K562 (cell line): ENCODE results near the gene HSPA1L. TPM values are rescaled to one million over a fixed set of nuclear protein-coding genes. Genes with fewer than 3 reads are reported as not detected.
A peak's percentile ranks its signal among the peaks of the same experiment; 100 is the strongest.

Experiments used
- ATF7 ChIP-seq: fragments of 450-650 bp; IDR thresholded peaks from 2 replicates; pipeline ENCODE4 v1.7.1; 2014; ENCODE audit warnings: mild to moderate bottlenecking, moderate library complexity
- BRD9 ChIP-seq: fragments of 450-650 bp; IDR thresholded peaks from 2 replicates; pipeline ENCODE4 v1.6.1; 2018; ENCODE audit warnings: low read depth; ENCODE audit not compliant: partially characterized antibody
- FOXP1 ChIP-seq: sonication (generic); formaldehyde crosslinking; IDR thresholded peaks from 2 replicates; pipeline ENCODE4 v1.8.0; 2022; ENCODE audit warnings: mild to moderate bottlenecking, missing genetic modification reagents
- KLF13 ChIP-seq: fragments of 450-650 bp; IDR thresholded peaks from 2 replicates; pipeline ENCODE4 v1.6.1; 2016; ENCODE audit warnings: missing genetic modification characterization, low read depth, mild to moderate bottlenecking, missing compliant biosample characterization, moderate library complexity, borderline replicate concordance
- LCOR ChIP-seq: sonication (generic); formaldehyde crosslinking; IDR thresholded peaks from 2 replicates; pipeline ENCODE4 v1.8.0; 2022; ENCODE audit warnings: mild to moderate bottlenecking, missing genetic modification reagents
- MYC ChIP-seq, 2 experiments: fragments of 250-450 bp in 1 of 2; sonication (Bioruptor Pico) in 1 of 2; IDR thresholded peaks; 2 replicates each; pipeline versions ENCODE4 v1.5.1 to v1.6.1; 2012 to 2021; ENCODE audit warnings: low read depth in 2 of 2, borderline replicate concordance in 1 of 2, improper control_type of control experiment in 1 of 2, low read length in 1 of 2, mild to moderate bottlenecking in 1 of 2, moderate library complexity in 1 of 2
- NBN ChIP-seq: fragments of 450-650 bp; IDR thresholded peaks from 2 replicates; pipeline ENCODE4 v1.6.1; 2016; ENCODE audit warnings: low read depth, mild to moderate bottlenecking
- NFYB ChIP-seq: IDR thresholded peaks from 2 replicates; pipeline ENCODE4 v1.6.1; 2011; ENCODE audit warnings: mild to moderate bottlenecking, moderate library complexity; ENCODE audit not compliant: insufficient read length; ENCODE audit errors: extremely low read depth
- PHF20 ChIP-seq: fragments of 450-650 bp; IDR thresholded peaks from 2 replicates; pipeline ENCODE4 v1.6.1; 2018; ENCODE audit not compliant: partially characterized antibody
- XRCC3 ChIP-seq: fragments of 450-650 bp; IDR thresholded peaks from 2 replicates; pipeline ENCODE4 v1.6.1; 2017; ENCODE audit warnings: mild to moderate bottlenecking, moderate library complexity
- ZKSCAN1 ChIP-seq: fragments of 150-350 bp; IDR thresholded peaks from 2 replicates; pipeline ENCODE4 v1.6.1; 2016; ENCODE audit warnings: low read depth, low read length
- ZNF589 ChIP-seq: fragments of 200-800 bp; sonication (Bioruptor generic); IDR thresholded peaks from 2 replicates; pipeline ENCODE4 v1.6.1; 2016; ENCODE audit warnings: low read depth, missing genetic modification characterization, missing compliant biosample characterization
- ZNF79 ChIP-seq: fragments of 250-450 bp; sonication (Bioruptor Pico); IDR thresholded peaks from 2 replicates; pipeline ENCODE4 v1.4.0; 2020; ENCODE audit warnings: low read depth, mild to moderate bottlenecking, moderate library complexity
- polyA plus RNA-seq, 8 experiments: library from polyadenylated mRNA; depleted of rRNA in 4 of 8; stranded (reverse) in 5 of 8; unstranded in 3 of 8; fragments of >200 nt; fragmentation: Nextera tagmentation in 2 of 8; fragmentation: Illumina TruSeq in 1 of 8; extraction: Ambion mirVana in 2 of 8; extraction: Trizol in 1 of 8; gene quantifications; 2 replicates each; pipeline versions ENCODE4 v1.2.1 to v1.2.3, GENCODE V29; 2011 to 2014; ENCODE audit warnings: inconsistent platforms in 1 of 8, missing spikeins in 1 of 8
- total RNA-seq, 7 experiments: library from RNA; depleted of rRNA in 6 of 7; stranded (reverse); fragments of >200 nt in 6 of 7; fragmentation: Illumina TruSeq in 2 of 7; extraction: Trizol in 2 of 7; gene quantifications; 2 replicates each; pipeline versions ENCODE4 v1.2.1 to v1.2.3, GENCODE V29; 2011 to 2021; ENCODE audit warnings: low replicate concordance in 1 of 7
- TF ChIP-seq, protein P1 (sequence below): sonication (generic); formaldehyde crosslinking; IDR thresholded peaks from 2 replicates; pipeline ENCODE4 v1.8.1; 2023; ENCODE audit warnings: missing genetic modification reagents, mild to moderate bottlenecking, borderline replicate concordance
- TF ChIP-seq, protein P2 (sequence below): fragments of 450-650 bp; IDR thresholded peaks from 2 replicates; pipeline ENCODE4 v1.7.1; 2018; ENCODE audit warnings: mild to moderate bottlenecking, low read depth; ENCODE audit not compliant: partially characterized antibody
- TF ChIP-seq, protein P3 (sequence below), 2 experiments: fragments of 150-350 bp in 1 of 2; IDR thresholded peaks; 2 replicates each; pipeline ENCODE4 v1.6.1; 2012 to 2016; ENCODE audit warnings: low read depth in 2 of 2, low read length in 2 of 2, mild to moderate bottlenecking in 1 of 2, moderate library complexity in 1 of 2

Gene HSPA1L
- total and polyA plus RNA-seq, 9 of the 15 experiments (the other 6 are each of a cell fraction or from before 2014, with no cell fraction given) = 0.14 to 2.1 (median 1.3) TPM

DNA sequence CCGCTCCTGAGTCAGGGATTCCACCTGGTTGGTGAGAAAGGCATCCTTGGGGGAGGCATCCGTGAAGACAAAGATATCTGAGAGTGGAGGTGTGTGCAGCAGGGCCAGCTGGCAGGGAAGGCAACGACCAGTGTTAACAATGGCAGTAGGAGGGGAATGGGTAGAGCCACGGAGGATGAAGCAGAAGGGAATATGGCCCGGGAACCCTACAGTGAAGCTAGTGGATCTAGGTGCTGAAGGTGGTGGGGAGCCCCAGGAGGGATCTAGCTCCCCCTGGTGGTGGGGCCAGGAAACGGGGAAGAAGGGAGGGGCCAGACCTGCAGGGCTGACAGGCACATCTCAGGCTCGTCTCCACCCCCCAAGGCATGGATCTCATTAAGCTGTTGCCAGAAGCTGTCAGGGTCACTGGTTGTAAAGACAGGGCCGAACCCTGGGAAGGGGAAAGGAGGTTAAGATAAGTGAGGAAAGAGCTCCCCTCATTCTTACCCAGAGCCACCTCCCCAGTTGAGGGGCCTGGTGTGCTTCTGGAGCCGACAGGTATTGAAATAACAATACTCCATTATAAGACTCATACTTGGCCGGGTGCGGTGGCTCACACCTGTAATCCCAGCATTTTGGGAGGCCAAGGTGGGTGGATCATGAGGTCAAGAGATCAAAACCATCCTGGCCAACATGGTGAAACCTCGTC is 45.3 kb downstream of the HSPA1L start (continued):
- TF ChIP-seq, protein P1, sequence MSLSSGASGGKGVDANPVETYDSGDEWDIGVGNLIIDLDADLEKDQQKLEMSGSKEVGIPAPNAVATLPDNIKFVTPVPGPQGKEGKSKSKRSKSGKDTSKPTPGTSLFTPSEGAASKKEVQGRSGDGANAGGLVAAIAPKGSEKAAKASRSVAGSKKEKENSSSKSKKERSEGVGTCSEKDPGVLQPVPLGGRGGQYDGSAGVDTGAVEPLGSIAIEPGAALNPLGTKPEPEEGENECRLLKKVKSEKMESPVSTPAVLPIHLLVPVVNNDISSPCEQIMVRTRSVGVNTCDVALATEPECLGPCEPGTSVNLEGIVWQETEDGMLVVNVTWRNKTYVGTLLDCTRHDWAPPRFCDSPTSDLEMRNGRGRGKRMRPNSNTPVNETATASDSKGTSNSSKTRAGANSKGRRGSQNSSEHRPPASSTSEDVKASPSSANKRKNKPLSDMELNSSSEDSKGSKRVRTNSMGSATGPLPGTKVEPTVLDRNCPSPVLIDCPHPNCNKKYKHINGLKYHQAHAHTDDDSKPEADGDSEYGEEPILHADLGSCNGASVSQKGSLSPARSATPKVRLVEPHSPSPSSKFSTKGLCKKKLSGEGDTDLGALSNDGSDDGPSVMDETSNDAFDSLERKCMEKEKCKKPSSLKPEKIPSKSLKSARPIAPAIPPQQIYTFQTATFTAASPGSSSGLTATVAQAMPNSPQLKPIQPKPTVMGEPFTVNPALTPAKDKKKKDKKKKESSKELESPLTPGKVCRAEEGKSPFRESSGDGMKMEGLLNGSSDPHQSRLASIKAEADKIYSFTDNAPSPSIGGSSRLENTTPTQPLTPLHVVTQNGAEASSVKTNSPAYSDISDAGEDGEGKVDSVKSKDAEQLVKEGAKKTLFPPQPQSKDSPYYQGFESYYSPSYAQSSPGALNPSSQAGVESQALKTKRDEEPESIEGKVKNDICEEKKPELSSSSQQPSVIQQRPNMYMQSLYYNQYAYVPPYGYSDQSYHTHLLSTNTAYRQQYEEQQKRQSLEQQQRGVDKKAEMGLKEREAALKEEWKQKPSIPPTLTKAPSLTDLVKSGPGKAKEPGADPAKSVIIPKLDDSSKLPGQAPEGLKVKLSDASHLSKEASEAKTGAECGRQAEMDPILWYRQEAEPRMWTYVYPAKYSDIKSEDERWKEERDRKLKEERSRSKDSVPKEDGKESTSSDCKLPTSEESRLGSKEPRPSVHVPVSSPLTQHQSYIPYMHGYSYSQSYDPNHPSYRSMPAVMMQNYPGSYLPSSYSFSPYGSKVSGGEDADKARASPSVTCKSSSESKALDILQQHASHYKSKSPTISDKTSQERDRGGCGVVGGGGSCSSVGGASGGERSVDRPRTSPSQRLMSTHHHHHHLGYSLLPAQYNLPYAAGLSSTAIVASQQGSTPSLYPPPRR (CRISPR knock-in tag) = 0 out of 2 replicates have a peak, but pooled peaks have one; percentile 75
- TF ChIP-seq, protein P2, sequence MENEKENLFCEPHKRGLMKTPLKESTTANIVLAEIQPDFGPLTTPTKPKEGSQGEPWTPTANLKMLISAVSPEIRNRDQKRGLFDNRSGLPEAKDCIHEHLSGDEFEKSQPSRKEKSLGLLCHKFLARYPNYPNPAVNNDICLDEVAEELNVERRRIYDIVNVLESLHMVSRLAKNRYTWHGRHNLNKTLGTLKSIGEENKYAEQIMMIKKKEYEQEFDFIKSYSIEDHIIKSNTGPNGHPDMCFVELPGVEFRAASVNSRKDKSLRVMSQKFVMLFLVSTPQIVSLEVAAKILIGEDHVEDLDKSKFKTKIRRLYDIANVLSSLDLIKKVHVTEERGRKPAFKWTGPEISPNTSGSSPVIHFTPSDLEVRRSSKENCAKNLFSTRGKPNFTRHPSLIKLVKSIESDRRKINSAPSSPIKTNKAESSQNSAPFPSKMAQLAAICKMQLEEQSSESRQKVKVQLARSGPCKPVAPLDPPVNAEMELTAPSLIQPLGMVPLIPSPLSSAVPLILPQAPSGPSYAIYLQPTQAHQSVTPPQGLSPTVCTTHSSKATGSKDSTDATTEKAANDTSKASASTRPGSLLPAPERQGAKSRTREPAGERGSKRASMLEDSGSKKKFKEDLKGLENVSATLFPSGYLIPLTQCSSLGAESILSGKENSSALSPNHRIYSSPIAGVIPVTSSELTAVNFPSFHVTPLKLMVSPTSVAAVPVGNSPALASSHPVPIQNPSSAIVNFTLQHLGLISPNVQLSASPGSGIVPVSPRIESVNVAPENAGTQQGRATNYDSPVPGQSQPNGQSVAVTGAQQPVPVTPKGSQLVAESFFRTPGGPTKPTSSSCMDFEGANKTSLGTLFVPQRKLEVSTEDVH = peak; percentile 59
- no peak for TF ChIP-seq XRCC3
- TF ChIP-seq NBN = peak; percentile 92
- 0 out of 2 replicates have a peak, but pooled peaks have one; percentile 10 for TF ChIP-seq LCOR
- TF ChIP-seq PHF20 = peak; percentile 14
- peak; percentile 65 for TF ChIP-seq MYC (IDR thresholded peaks at IDR 0.05; ENCODE audit: low read depth, low read length)
- TF ChIP-seq MYC (CRISPR knock-in tag; IDR thresholded peaks at IDR 0.05; ENCODE audit: borderline replicate concordance, low read depth) = no peak; the same call in 1 of the 2 replicates
- peak; percentile 78 for TF ChIP-seq ZKSCAN1
- TF ChIP-seq, protein P3, sequence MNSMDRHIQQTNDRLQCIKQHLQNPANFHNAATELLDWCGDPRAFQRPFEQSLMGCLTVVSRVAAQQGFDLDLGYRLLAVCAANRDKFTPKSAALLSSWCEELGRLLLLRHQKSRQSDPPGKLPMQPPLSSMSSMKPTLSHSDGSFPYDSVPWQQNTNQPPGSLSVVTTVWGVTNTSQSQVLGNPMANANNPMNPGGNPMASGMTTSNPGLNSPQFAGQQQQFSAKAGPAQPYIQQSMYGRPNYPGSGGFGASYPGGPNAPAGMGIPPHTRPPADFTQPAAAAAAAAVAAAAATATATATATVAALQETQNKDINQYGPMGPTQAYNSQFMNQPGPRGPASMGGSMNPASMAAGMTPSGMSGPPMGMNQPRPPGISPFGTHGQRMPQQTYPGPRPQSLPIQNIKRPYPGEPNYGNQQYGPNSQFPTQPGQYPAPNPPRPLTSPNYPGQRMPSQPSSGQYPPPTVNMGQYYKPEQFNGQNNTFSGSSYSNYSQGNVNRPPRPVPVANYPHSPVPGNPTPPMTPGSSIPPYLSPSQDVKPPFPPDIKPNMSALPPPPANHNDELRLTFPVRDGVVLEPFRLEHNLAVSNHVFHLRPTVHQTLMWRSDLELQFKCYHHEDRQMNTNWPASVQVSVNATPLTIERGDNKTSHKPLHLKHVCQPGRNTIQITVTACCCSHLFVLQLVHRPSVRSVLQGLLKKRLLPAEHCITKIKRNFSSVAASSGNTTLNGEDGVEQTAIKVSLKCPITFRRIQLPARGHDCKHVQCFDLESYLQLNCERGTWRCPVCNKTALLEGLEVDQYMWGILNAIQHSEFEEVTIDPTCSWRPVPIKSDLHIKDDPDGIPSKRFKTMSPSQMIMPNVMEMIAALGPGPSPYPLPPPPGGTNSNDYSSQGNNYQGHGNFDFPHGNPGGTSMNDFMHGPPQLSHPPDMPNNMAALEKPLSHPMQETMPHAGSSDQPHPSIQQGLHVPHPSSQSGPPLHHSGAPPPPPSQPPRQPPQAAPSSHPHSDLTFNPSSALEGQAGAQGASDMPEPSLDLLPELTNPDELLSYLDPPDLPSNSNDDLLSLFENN (IDR thresholded peaks at IDR 0.05; ENCODE audit: low read depth in 2 of 2, low read length in 2 of 2) = peak in 1 of 2 experiments; percentile 44; a peak in 1 of 4 replicates
- no peak for TF ChIP-seq ZNF79 (CRISPR knock-in tag)
- no peak for TF ChIP-seq ZNF589 (CRISPR knock-in tag)
- TF ChIP-seq ATF7 = peak; percentile 67
- peak; percentile 81 for TF ChIP-seq BRD9
- TF ChIP-seq NFYB = no peak
- TF ChIP-seq KLF13 (tag) = peak; percentile 79
- no peak for TF ChIP-seq FOXP1 (CRISPR knock-in tag)
